Skeletal muscle satellite cell (primary cell): ENCODE measurements around the gene LAMTOR4.

Experiments used
- H3K27me3 ChIP-seq: 2 replicates; pipeline ENCODE4 v1.7.0; 2013; ENCODE audit warnings: low read length; ENCODE audit not compliant: control insufficient read depth, insufficient read depth
- H3K36me3 ChIP-seq: 2 replicates; pipeline ENCODE4 v1.7.0; 2013; ENCODE audit warnings: mild to moderate bottlenecking, control low read depth, low read length; ENCODE audit not compliant: insufficient read depth
- H3K4me1 ChIP-seq: 2 replicates; pipeline ENCODE4 v1.7.0; 2013; ENCODE audit warnings: low read length; ENCODE audit not compliant: control insufficient read depth, insufficient read depth
- H3K4me2 ChIP-seq: 2 replicates; pipeline ENCODE4 v1.7.0; 2013; ENCODE audit warnings: mild to moderate bottlenecking, low read length
- H3K4me3 ChIP-seq: 2 replicates; pipeline ENCODE4 v1.7.0; 2013; ENCODE audit warnings: low read length
- H3K9ac ChIP-seq: 2 replicates; pipeline ENCODE4 v1.7.0; 2013; ENCODE audit warnings: mild to moderate bottlenecking, low read depth, low read length, moderate library complexity
- H3K9me3 ChIP-seq: replicated peaks from 2 replicates; pipeline ENCODE4 v1.7.0; 2013; ENCODE audit warnings: mild to moderate bottlenecking, control low read depth, low read length

LAMTOR4 gene

GRCh38 chr7:100157069-100157333 lies 8.3 kb downstream of the LAMTOR4 start:
- Histone ChIP-seq H3K36me3 (peaks cover 40% of the 10 kb centered on the region), H3K4me2 (peak overlapping the region; percentile 92), H3K4me1 (peaks cover 17% of the 10 kb centered on the region), H3K27me3 (no peaks in the 10 kb centered on the region), H3K4me3 (peak overlapping the region; percentile 99), H3K9me3 (no peaks in the 10 kb centered on the region), H3K9ac (peak overlapping the region; percentile 95)

DNA sequence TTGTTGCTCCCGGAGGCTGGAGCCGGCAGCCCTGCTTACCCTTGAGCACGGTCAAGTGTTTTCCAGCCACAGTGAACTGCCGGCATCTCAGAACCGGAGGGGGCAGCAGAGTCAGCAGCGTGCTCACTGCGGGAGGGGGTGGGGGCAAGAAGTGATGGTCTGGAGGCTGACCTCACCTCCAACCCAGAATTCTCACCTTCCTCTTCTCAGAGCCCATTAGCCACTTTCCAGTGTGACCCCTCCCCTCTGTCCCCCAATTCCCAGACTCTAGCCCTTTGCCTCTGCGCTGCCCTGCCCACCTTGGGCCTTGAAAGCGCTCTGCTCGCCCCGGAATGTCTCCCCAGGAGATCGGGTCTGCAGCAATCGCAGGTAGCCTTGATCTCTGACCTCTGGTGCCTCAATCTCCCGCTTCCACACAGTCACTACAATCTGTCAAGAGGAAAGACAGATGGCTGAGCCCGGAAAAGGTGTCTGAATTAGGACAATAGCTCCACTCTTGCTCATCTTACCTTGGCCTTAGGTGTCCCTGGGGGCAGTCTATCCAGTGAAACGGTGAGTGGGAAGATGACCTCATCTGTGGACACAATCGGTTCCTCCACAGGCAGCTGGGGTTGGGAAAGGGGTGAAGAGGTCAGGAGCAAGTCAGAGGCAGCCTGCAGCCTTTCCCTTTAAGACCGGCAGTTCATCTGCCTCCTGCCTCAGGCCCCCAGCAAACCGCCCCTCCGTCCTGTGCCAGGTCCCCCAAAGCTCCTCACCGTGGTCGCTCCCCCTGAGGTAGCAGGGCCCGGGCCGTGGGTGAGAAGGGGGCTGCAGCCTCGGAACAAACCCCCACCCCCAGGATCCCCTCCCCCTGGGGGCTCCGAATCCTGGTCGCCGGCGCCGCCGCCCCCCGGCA lies 8.9 kb downstream of the LAMTOR4 start:
- H3K4me2 ChIP-seq: peak overlapping the region; percentile 92
- no peaks in the 10 kb centered on the region for H3K27me3 ChIP-seq
- peaks cover 17% of the 10 kb centered on the region for H3K4me1 ChIP-seq
- H3K9me3 ChIP-seq: no peaks in the 10 kb centered on the region
- peak overlapping the region; percentile 95 for H3K9ac ChIP-seq
- H3K4me3 ChIP-seq: peak overlapping the region; percentile 99
- peaks cover 40% of the 10 kb centered on the region for H3K36me3 ChIP-seq

GRCh38 chr7:100158229-100159098 lies 9.7 kb downstream of the LAMTOR4 start, which contains the start of gene TRAPPC14:
Gene TRAPPC14 (minus strand): TSS chr7:100158723. CDS start chr7:100158499, 224 bp downstream.
- H3K4me2 ChIP-seq: peak within 1 kb of the TSS; percentile 92
- peaks cover 17% of the 10 kb centered on the region for H3K4me1 ChIP-seq
- H3K36me3 ChIP-seq: peaks cover 35% of the 10 kb centered on the region
- H3K4me3 ChIP-seq: peak within 1 kb of the TSS; percentile 99
- no peaks in the 10 kb centered on the region for H3K27me3 ChIP-seq
- H3K9ac ChIP-seq: peak within 1 kb of the TSS; percentile 95
- no peaks in the 10 kb centered on the region for H3K9me3 ChIP-seq

DNA sequence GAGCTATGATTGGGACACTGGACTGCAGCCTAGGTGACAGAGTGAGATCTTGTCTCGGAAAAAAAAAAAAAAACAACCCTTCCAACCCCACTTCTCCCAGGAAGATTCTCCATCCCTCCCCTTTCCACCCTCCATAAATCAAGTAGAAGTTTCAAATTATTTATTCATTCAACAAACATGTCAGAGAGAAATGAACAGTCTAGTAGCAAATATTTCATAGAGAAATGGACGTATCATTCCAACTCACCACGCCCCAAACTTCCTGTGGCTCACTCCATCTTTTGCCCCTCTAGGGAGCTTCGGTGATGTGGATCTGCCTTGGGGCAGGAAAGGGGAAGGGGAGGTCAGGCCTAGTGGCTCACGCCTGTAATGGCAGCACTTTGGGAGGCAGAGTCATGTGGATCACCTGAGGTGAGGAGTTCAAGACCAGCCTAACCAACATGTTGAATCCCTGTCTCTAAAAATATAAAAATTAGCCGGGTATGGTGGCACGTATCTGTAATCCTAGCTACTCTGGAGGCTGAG lies 10.4 kb downstream of the LAMTOR4 start:
- peak overlapping the region; percentile 99 for H3K4me3 ChIP-seq
- peak overlapping the region; percentile 95 for H3K9ac ChIP-seq
- peaks cover 17% of the 10 kb centered on the region for H3K4me1 ChIP-seq
- H3K27me3 ChIP-seq: no peaks in the 10 kb centered on the region
- no peaks in the 10 kb centered on the region for H3K9me3 ChIP-seq
- H3K4me2 ChIP-seq: peak overlapping the region; percentile 92
- H3K36me3 ChIP-seq: peaks cover 28% of the 10 kb centered on the region

DNA sequence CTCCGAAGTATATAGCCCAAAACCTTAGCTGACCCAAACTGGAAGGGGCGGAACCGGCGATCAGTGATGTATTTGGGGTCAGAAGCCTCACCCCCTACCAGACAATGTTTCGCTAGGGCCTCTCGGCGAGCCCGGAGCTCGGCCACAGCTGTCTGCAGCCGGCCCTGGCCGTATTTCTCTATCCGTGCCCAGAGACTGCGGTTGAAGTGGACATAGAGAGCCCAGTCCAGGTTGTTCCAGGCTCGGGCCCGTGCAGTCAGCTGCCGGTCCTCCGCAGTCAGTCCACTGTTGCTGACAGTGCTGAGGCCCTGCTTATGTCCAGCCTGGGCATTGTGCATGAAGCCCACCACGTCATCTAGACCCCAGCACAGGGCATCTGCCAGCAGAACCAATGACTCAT lies 11.3 kb downstream of the LAMTOR4 start:
- Histone ChIP-seq H3K4me3 (no peak overlapping the region), H3K9me3 (no peaks in the 10 kb centered on the region), H3K4me2 (no peak overlapping the region), H3K4me1 (peaks cover 17% of the 10 kb centered on the region), H3K36me3 (peaks cover 20% of the 10 kb centered on the region), H3K27me3 (no peaks in the 10 kb centered on the region), H3K9ac (no peak overlapping the region)

- H3K36me3 ChIP-seq: no peaks in the 10 kb centered on the region
- H3K4me3 ChIP-seq: no peak overlapping the region
- H3K9me3 ChIP-seq: no peaks in the 10 kb centered on the region
- H3K27me3 ChIP-seq: no peaks in the 10 kb centered on the region
- H3K4me2 ChIP-seq: no peak overlapping the region
- H3K9ac ChIP-seq: no peak overlapping the region
- H3K4me1 ChIP-seq: peaks cover 12% of the 10 kb centered on the region
These were observed 14.4 kb downstream of the LAMTOR4 start for GRCh38 chr7:100163006-100163531.

- no peaks in the 10 kb centered on the region for H3K9me3 ChIP-seq
- no peaks in the 10 kb centered on the region for H3K36me3 ChIP-seq
- H3K4me3 ChIP-seq: no peak overlapping the region
- H3K4me1 ChIP-seq: peaks cover 18% of the 10 kb centered on the region
- H3K4me2 ChIP-seq: no peak overlapping the region
- H3K9ac ChIP-seq: no peak overlapping the region
- no peaks in the 10 kb centered on the region for H3K27me3 ChIP-seq
These were observed 15.2 kb downstream of the LAMTOR4 start for GRCh38 chr7:100163871-100164270.

- Histone ChIP-seq H3K9me3 (no peaks in the 10 kb centered on the region), H3K4me2 (no peak overlapping the region), H3K4me1 (peaks cover 18% of the 10 kb centered on the region), H3K4me3 (no peak overlapping the region), H3K36me3 (no peaks in the 10 kb centered on the region), H3K9ac (no peak overlapping the region), H3K27me3 (no peaks in the 10 kb centered on the region)
These were observed 17.7 kb downstream of the LAMTOR4 start for GRCh38 chr7:100166317-100166940.

GRCh38 chr7:100166970-100167911 lies 18.5 kb downstream of the LAMTOR4 start:
- Histone ChIP-seq H3K9ac (peak overlapping the region; percentile 70), H3K4me1 (peaks cover 18% of the 10 kb centered on the region), H3K36me3 (no peaks in the 10 kb centered on the region), H3K4me2 (peak overlapping the region; percentile 78), H3K27me3 (no peaks in the 10 kb centered on the region), H3K4me3 (peak overlapping the region; percentile 65), H3K9me3 (no peaks in the 10 kb centered on the region)

GRCh38 chr7:100167912-100168323 lies 19.2 kb downstream of the LAMTOR4 start:
- Histone ChIP-seq H3K27me3 (no peaks in the 10 kb centered on the region), H3K9ac (peak overlapping the region; percentile 70)

More at GRCh38 chr7:100167912-100168323, 19.2 kb downstream of the LAMTOR4 start:
- Histone ChIP-seq H3K36me3 (no peaks in the 10 kb centered on the region), H3K4me3 (peak overlapping the region; percentile 65), H3K4me2 (peak overlapping the region; percentile 78), H3K4me1 (peaks cover 18% of the 10 kb centered on the region), H3K9me3 (no peaks in the 10 kb centered on the region)
